HepG2 (cell line): ENCODE data around the gene RNFT2. TPM values are rescaled to one million over a fixed set of nuclear protein-coding genes. Genes with fewer than 3 reads are reported as not detected.
A peak's percentile ranks its signal among the peaks of the same experiment; 100 is the strongest.

Experiments
- ATAC-seq: fragments of 200-7000 bp; cut with Tn5 transposase; 3 replicates; pipeline ENCODE4 v1.9.1; 2020; ENCODE audit warnings: mild to moderate bottlenecking, moderate library complexity
- BruUV-seq: library from RNA; stranded (reverse); fragments of 400-500 nt; replicated peaks from 2 replicates; lab custom pipeline; 2021; lab: Mats Ljungman, UMichigan
- CTCF ChIA-PET: fragments of 300-600 bp; formaldehyde crosslinking; extraction: SDS; loops from one replicate; lab custom pipeline; 2021; ENCODE audit warnings: low total read pairs, inconsistent platforms, low intra/inter-chr PET ratio; lab: Yijun Ruan, JAX
- POLR2A ChIA-PET: fragments of 350-600 bp; sonication (Branson Sonifier 250); formaldehyde crosslinking; loops from one replicate; lab custom pipeline; 2020; ENCODE audit warnings: antibody characterized with exemption, inconsistent platforms; lab: Yijun Ruan, JAX
- DNase-seq: peaks from one replicate; pipeline ENCODE4 v3.0.0-alpha.2; 2015; ENCODE audit warnings: low spot score
- FAIRE-seq: peaks from 3 replicates; lab custom pipeline; 2011; peaks lifted over from hg19 to GRCh38; lab: Jason Lieb, UNC
- H2AFZ ChIP-seq: one replicate; pipeline ENCODE4 v1.6.1; 2011; ENCODE audit warnings: low read length, inconsistent platforms
- H3K27ac ChIP-seq: fragments of 300-600 bp; 3 replicates; pipeline ENCODE4 v1.8.0; 2011; ENCODE audit warnings: mixed run types, mild to moderate bottlenecking, mixed read lengths, low read length, inconsistent platforms; ENCODE audit not compliant: insufficient read depth; ENCODE audit errors: extremely low read length
- H3K27me3 ChIP-seq, 2 experiments: fragments of 200-600 bp in 1 of 2; 2 replicates in 1 of 2; 3 replicates in 1 of 2; pipeline versions ENCODE4 v1.6.0 to v1.8.0; 2011; ENCODE audit warnings: low read length in 2 of 2, mild to moderate bottlenecking in 2 of 2, moderate library complexity in 2 of 2, inconsistent platforms in 1 of 2; ENCODE audit not compliant: insufficient read depth in 2 of 2, control insufficient read depth in 1 of 2
- H3K36me3 ChIP-seq, 2 experiments: fragments of 200-600 bp in 1 of 2; replicated peaks in 1 of 2; 2 replicates in 1 of 2; 3 replicates in 1 of 2; pipeline versions ENCODE4 v1.5.1 to v1.8.0; 2011; ENCODE audit warnings: low read length in 2 of 2, inconsistent platforms in 1 of 2; ENCODE audit not compliant: insufficient read depth in 2 of 2, control insufficient read depth in 1 of 2
- H3K4me1 ChIP-seq: 2 replicates; pipeline ENCODE4 v1.5.1; 2012; ENCODE audit warnings: low read length, inconsistent platforms; ENCODE audit not compliant: insufficient read depth
- H3K4me2 ChIP-seq: 2 replicates; pipeline ENCODE4 v1.6.0; 2011; ENCODE audit warnings: low read depth, low read length, inconsistent platforms
- H3K4me3 ChIP-seq, 3 experiments: fragments of 200-600 bp in 1 of 3; sonication (generic), shearing (Covaris generic) in 1 of 3; replicated peaks in 1 of 3; 2 replicates each; pipeline ENCODE4 v1.5.1; 2011 to 2016; ENCODE audit warnings: low read length in 3 of 3, inconsistent platforms in 2 of 3, low read depth in 2 of 3, mild to moderate bottlenecking in 2 of 3, control low read depth in 1 of 3, mixed read lengths in 1 of 3; ENCODE audit not compliant: insufficient read depth in 1 of 3
- H3K79me2 ChIP-seq: one replicate; pipeline ENCODE4 v1.6.1; 2011; ENCODE audit warnings: low read length, inconsistent platforms; ENCODE audit not compliant: insufficient read depth
- H3K9ac ChIP-seq: 2 replicates; pipeline ENCODE4 v1.6.0; 2011; ENCODE audit warnings: mild to moderate bottlenecking, low read depth, low read length, inconsistent platforms; ENCODE audit not compliant: insufficient read depth
- H3K9me3 ChIP-seq: 2 replicates; pipeline ENCODE4 v1.5.1; 2012; ENCODE audit warnings: mild to moderate bottlenecking, low read length
- H4K20me1 ChIP-seq: 2 replicates; pipeline ENCODE4 v1.6.0; 2011; ENCODE audit warnings: inconsistent platforms, mild to moderate bottlenecking, low read length, moderate library complexity; ENCODE audit not compliant: insufficient read depth
- ATF7 ChIP-seq, 2 experiments: fragments of 450-650 bp in 1 of 2; sonication (generic) in 1 of 2; formaldehyde crosslinking in 1 of 2; IDR thresholded peaks; 2 replicates each; pipeline versions ENCODE4 v1.4.0 to v1.6.1; 2016 to 2020; ENCODE audit warnings: antibody characterized with exemption in 1 of 2, mild to moderate bottlenecking in 1 of 2, missing genetic modification reagents in 1 of 2
- KDM3A ChIP-seq: IDR thresholded peaks from 2 replicates; pipeline ENCODE4 v1.6.1; 2018; ENCODE audit warnings: low read depth, missing compliant biosample characterization
- PBX3 ChIP-seq: sonication (generic); formaldehyde crosslinking; IDR thresholded peaks from 2 replicates; pipeline ENCODE4 v1.8.1; 2023; ENCODE audit warnings: missing genetic modification reagents, inconsistent platforms, borderline replicate concordance
- REPIN1 ChIP-seq: sonication (generic); formaldehyde crosslinking; IDR thresholded peaks from 2 replicates; pipeline ENCODE4 v1.8.0; 2022; ENCODE audit warnings: missing genetic modification reagents, low read depth, mild to moderate bottlenecking, borderline replicate concordance
- ZBTB21 ChIP-seq: sonication (generic); formaldehyde crosslinking; IDR thresholded peaks from 2 replicates; pipeline ENCODE4 v1.4.0; 2020; ENCODE audit warnings: missing genetic modification reagents
- ZNF609 ChIP-seq: sonication (generic); formaldehyde crosslinking; IDR thresholded peaks from 2 replicates; pipeline ENCODE4 v1.4.0; 2020; ENCODE audit warnings: mild to moderate bottlenecking, missing genetic modification reagents, borderline replicate concordance
- ZNF646 ChIP-seq: sonication (generic); formaldehyde crosslinking; IDR thresholded peaks from 2 replicates; pipeline ENCODE4 v1.9.0; 2021; ENCODE audit warnings: mild to moderate bottlenecking, missing genetic modification reagents
- WGBS: methylation state at CpG from one replicate; pipeline ENCODE4 v1.1.6; 2017; ENCODE audit warnings: low lambda C conversion rate; 5-methylcytosine and 5-hydroxymethylcytosine counted together
- in situ Hi-C: cut with HindIII; loops from 2 replicates; pipeline ENCODE4 v1.10.0; 2017; ENCODE audit warnings: low pct_unique_long_range_greater_than_20kb; ENCODE audit not compliant: extremely low pct_ligation_motif_present
- intact Hi-C: fragments of 100-400 bp; cut with micrococcal nuclease; formaldehyde crosslinking; loops from one replicate; pipeline ENCODE4 v1.10.0; 2022; ENCODE audit not compliant: unreplicated experiment
- polyA plus RNA-seq, 8 experiments: library from polyadenylated mRNA; depleted of rRNA in 3 of 8; stranded (reverse) in 7 of 8; unstranded in 1 of 8; fragments of >200 nt; fragmentation: Illumina TruSeq in 4 of 8; extraction: Trizol in 4 of 8; gene quantifications; 2 replicates each; pipeline versions ENCODE4 v1.2.1 to v1.2.3, GENCODE V29; 2011 to 2016; ENCODE audit warnings: low read depth in 4 of 8, missing spikeins in 1 of 8, mixed read lengths in 1 of 8; ENCODE audit not compliant: insufficient read depth in 1 of 8
- total RNA-seq, 5 experiments: library from RNA; depleted of rRNA; stranded (reverse); fragments of >200 nt; fragmentation: Illumina TruSeq; extraction: Trizol; gene quantifications; 2 replicates each; pipeline ENCODE4 v1.2.3, GENCODE V29; 2016; ENCODE audit warnings: low read depth in 1 of 5

Gene RNFT2
- total and polyA plus RNA-seq, 2 of the 13 experiments (the other 11 are each of a cell fraction or from before 2014, with no cell fraction given) = 3.3 to 8.3 TPM

- BruUV-seq = no TSS peak
- intact Hi-C loops (no loop called here), in situ Hi-C loops (no loop called here)
- Histone ChIP-seq H3K79me2 (no peaks in the 10 kb centered on the region), H4K20me1 (no peaks in the 10 kb centered on the region), H3K4me2 (peak overlapping the region; percentile 32), H2AFZ (no peak overlapping the region), H3K4me1 (peaks cover 34% of the 10 kb centered on the region), H3K9me3 (no peaks in the 10 kb centered on the region), H3K9ac (no peak overlapping the region), H3K27me3 (peaks cover 0 to 23% of the 10 kb centered on the region in 2 experiments; a peak in 3 of 5 replicates), H3K27ac (no peak overlapping the region), H3K4me3 (0 out of 6 replicates have a peak overlapping the region, but pooled peaks of 1 of the 3 experiments have one; percentile 9), H3K36me3 (no peaks in the 10 kb centered on the region)
- ATAC-seq (peak; percentile 56), FAIRE-seq (no peak), DNase-seq (no peak)
- ChIA-PET CTCF (no interaction called here), POLR2A (interaction anchor here (0.6 kb wide), 1 partner anchor 43 kb away, joined by 4 read pairs; no protein-coding TSS in a partner anchor)
- WGBS = 25% methylated on average over 11 of the region's 12 CpGs
- TF ChIP-seq ZNF609 (CRISPR knock-in tag) (no peak), REPIN1 (CRISPR knock-in tag) (no peak), ZNF646 (CRISPR knock-in tag) (no peak), ZBTB21 (CRISPR knock-in tag) (no peak), ATF7 (IDR thresholded peaks at IDR 0.05) (peak; percentile 29; the same call in 1 of the 2 replicates), ATF7 (CRISPR knock-in tag; IDR thresholded peaks at IDR 0.05) (no peak), PBX3 (CRISPR knock-in tag) (no peak), KDM3A (CRISPR knock-in tag) (no peak)
Measured at GRCh38 chr12:116861320-116861719, 123.2 kb downstream of the RNFT2 start.
